Activated T-helper 1 cell treated with Interleukin-2 at 50 U/mL for 16 hours (primary cell): ENCODE measurements around the gene PLLP.
"Not testable (repeated sequence)": the region's sequence is repeated elsewhere in the genome, so short reads cannot be mapped to it uniquely, and the experiment has no call there.

Source experiments
- DNase-seq: peaks from one replicate; pipeline ENCODE4 v3.0.0-alpha.2; 2020; ENCODE audit warnings: low read depth

Gene PLLP

GRCh38 chr16:57303021-57303909 lies 18.8 kb upstream of the PLLP start:
- DNase-seq = no peak

- no peak for DNase-seq
These were observed 16.8 kb upstream of the PLLP start for GRCh38 chr16:57301126-57301817.

GRCh38 chr16:57300387-57301125 lies 16.1 kb upstream of the PLLP start:
- DNase-seq = peak; percentile 99

GRCh38 chr16:57299719-57300386 lies 15.4 kb upstream of the PLLP start:
- DNase-seq = peak; percentile 66

- no peak for DNase-seq
These were observed 14.7 kb upstream of the PLLP start for GRCh38 chr16:57299009-57299718.

GRCh38 chr16:57297856-57298255 lies 13.4 kb upstream of the PLLP start:
- DNase-seq = peak; percentile 22

- DNase-seq = no peak
These were observed 5.2 kb upstream of the PLLP start for GRCh38 chr16:57289391-57290257.

- DNase-seq = no peak
These were observed 907 bp upstream of the PLLP start for GRCh38 chr16:57285379-57285778.

GRCh38 chr16:57284952-57285363 lies 486 bp upstream of the PLLP start:
- DNase-seq = no peak

GRCh38 chr16:57283959-57284208 lies 588 bp downstream of the PLLP start:
- no peak for DNase-seq

GRCh38 chr16:57283214-57283958 lies 1.1 kb downstream of the PLLP start:
- DNase-seq = no peak

GRCh38 chr16:57282510-57283213 lies 1.8 kb downstream of the PLLP start:
- no peak for DNase-seq

GRCh38 chr16:57281791-57282190 lies 2.7 kb downstream of the PLLP start:
- DNase-seq = no peak

- DNase-seq = no peak
These were observed 4.5 kb downstream of the PLLP start for GRCh38 chr16:57279780-57280638.

GRCh38 chr16:57278494-57278893 lies 6.0 kb downstream of the PLLP start:
- DNase-seq = no peak

GRCh38 chr16:57277586-57277985 lies 6.9 kb downstream of the PLLP start:
- DNase-seq = no peak

GRCh38 chr16:57276596-57276995 lies 7.9 kb downstream of the PLLP start:
- DNase-seq = no peak

GRCh38 chr16:57275946-57276345 lies 8.5 kb downstream of the PLLP start:
- DNase-seq = not testable (repeated sequence)
